ENCODE results near the gene TPD52L1.

Gene TPD52L1

DNA sequence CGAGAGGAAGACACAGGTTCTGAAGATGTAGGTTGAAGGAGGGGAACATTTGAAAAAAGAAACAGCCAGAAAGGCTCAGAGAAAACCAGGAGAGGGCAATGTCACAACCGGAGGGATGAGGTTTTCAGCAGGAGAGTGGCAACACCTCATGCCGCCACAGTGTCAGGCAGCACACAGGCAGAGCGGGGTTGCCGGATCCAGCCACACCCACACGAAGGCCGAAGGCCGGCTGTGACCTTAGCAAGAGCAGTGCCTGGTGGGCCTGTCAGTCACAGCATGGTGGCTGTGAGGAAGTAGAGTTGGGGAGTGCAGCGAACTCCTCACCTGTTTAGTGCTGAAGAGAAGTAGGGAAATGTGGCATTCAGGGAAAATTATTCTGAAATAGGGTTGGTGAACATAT is 134.1 kb downstream of the TPD52L1 start:
- TF ChIP-seq SIN3A (IDR thresholded peaks at IDR 0.05; ENCODE audit: borderline replicate concordance, insufficient read depth, low read length) (no peak), TAF1 (IDR thresholded peaks at IDR 0.05; ENCODE audit: borderline replicate concordance, insufficient read depth, low read length) (no peak), FOXP2 (optimal IDR thresholded peaks at IDR 0.05; ENCODE audit: borderline replicate concordance, extremely low read depth, extremely low read length, insufficient read depth) (no peak), POLR2AphosphoS5 (IDR thresholded peaks at IDR 0.05; ENCODE audit: low read depth, low read length) (no peak)
- TF ChIP-seq, protein P1, sequence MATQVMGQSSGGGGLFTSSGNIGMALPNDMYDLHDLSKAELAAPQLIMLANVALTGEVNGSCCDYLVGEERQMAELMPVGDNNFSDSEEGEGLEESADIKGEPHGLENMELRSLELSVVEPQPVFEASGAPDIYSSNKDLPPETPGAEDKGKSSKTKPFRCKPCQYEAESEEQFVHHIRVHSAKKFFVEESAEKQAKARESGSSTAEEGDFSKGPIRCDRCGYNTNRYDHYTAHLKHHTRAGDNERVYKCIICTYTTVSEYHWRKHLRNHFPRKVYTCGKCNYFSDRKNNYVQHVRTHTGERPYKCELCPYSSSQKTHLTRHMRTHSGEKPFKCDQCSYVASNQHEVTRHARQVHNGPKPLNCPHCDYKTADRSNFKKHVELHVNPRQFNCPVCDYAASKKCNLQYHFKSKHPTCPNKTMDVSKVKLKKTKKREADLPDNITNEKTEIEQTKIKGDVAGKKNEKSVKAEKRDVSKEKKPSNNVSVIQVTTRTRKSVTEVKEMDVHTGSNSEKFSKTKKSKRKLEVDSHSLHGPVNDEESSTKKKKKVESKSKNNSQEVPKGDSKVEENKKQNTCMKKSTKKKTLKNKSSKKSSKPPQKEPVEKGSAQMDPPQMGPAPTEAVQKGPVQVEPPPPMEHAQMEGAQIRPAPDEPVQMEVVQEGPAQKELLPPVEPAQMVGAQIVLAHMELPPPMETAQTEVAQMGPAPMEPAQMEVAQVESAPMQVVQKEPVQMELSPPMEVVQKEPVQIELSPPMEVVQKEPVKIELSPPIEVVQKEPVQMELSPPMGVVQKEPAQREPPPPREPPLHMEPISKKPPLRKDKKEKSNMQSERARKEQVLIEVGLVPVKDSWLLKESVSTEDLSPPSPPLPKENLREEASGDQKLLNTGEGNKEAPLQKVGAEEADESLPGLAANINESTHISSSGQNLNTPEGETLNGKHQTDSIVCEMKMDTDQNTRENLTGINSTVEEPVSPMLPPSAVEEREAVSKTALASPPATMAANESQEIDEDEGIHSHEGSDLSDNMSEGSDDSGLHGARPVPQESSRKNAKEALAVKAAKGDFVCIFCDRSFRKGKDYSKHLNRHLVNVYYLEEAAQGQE (IDR thresholded peaks at IDR 0.05; ENCODE audit: insufficient read depth in 1 of 2, low read depth in 2 of 2, low read length in 2 of 2), result no peak

DNA sequence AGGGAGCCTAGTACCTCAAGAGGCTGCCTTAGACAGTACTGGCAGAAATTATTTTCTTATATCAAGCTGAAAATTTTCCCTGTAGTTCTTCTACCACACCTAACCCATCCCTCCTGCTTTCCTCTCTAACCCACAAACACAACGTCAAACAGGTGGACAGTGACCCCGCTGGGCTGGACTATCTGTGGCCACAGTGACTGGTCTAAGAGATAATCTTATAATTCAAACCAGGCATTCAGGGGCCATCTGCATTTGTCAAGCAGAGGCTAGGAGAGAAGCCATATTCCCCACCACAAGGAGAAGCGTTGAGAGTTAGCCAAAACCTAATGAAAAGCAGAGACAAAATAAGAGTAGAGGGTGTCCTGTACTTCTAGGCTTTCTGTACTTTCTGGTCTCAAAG is 140.0 kb downstream of the TPD52L1 start:
- TF ChIP-seq SIN3A (IDR thresholded peaks at IDR 0.05; ENCODE audit: borderline replicate concordance, insufficient read depth, low read length), result no peak
- TF ChIP-seq POLR2AphosphoS5 (IDR thresholded peaks at IDR 0.05; ENCODE audit: low read depth, low read length), result no peak

DNA sequence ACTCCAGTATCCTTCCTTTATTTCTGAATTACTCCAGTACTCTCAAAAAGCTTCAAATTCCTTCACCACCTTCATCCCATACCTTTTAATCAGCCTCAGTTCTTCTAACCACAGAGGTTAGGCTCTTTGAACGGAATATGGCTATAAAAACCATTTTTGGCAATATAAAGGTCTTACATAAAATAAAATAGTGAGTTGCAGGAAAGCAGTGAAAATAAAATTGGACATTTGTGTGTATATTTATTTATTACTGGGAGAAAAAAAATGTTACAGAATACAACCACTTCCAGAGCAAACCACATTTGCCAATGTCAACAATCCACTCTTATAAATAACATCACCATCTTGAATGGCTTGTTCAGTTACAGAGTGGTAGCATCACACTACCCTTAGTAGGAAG is 140.5 kb downstream of the TPD52L1 start:
- TF ChIP-seq, protein P1 (IDR thresholded peaks at IDR 0.05; ENCODE audit: insufficient read depth in 1 of 2, low read depth in 2 of 2, low read length in 2 of 2), result no peak
- TF ChIP-seq TAF1 (IDR thresholded peaks at IDR 0.05; ENCODE audit: borderline replicate concordance, insufficient read depth, low read length), result no peak
- TF ChIP-seq FOXP2 (optimal IDR thresholded peaks at IDR 0.05; ENCODE audit: borderline replicate concordance, extremely low read depth, extremely low read length, insufficient read depth), result no peak
- no peak for TF ChIP-seq POLR2AphosphoS5 (IDR thresholded peaks at IDR 0.05; ENCODE audit: low read depth, low read length)
- no peak for TF ChIP-seq SIN3A (IDR thresholded peaks at IDR 0.05; ENCODE audit: borderline replicate concordance, insufficient read depth, low read length)

DNA sequence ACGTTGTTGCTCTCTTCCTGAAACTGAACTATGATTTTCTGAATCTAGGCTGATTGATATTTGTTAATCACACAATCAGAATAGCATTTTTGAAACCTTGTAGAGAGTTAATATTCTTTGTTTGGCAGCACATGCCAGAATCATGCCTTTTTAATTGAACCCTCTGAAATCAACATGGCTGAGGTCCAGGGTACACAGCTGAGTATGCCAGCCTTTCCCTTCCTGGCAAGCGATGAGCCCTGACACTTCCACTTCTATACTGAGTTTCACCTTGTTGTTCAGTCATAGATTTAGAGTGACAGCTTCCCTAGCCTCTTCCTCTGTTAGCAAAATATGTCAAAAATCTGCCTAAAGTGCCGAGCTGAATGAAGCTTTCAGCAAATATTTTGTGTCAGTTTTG is 141.4 kb downstream of the TPD52L1 start:
- TF ChIP-seq SIN3A (IDR thresholded peaks at IDR 0.05; ENCODE audit: borderline replicate concordance, insufficient read depth, low read length) (no peak), POLR2AphosphoS5 (IDR thresholded peaks at IDR 0.05; ENCODE audit: low read depth, low read length) (no peak), TAF1 (IDR thresholded peaks at IDR 0.05; ENCODE audit: borderline replicate concordance, insufficient read depth, low read length) (no peak)

DNA sequence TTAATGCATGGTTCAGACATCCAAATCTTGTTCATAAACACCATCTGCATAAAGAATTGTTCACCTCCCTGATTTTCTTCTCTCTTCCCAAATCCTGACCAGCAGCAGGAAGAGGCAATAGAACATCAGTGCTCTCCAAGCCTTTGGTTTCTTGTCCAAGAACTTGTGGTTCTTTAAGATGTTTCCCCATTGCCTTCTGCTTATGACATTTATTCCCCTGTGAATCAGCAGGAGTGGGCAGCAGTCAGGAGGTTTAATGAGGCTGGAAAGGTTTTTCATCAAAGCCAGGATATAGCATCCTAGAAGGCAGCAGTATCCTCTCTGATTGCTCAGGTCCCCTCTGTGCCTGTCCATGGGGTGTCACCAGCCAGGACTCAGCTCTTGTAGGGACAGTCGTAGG is 142.9 kb downstream of the TPD52L1 start:
- no peak for TF ChIP-seq POLR2AphosphoS5 (IDR thresholded peaks at IDR 0.05; ENCODE audit: low read depth, low read length)
- no peak for TF ChIP-seq SIN3A (IDR thresholded peaks at IDR 0.05; ENCODE audit: borderline replicate concordance, insufficient read depth, low read length)
- TF ChIP-seq FOXP2 (optimal IDR thresholded peaks at IDR 0.05; ENCODE audit: borderline replicate concordance, extremely low read depth, extremely low read length, insufficient read depth), result no peak
- no peak for TF ChIP-seq TAF1 (IDR thresholded peaks at IDR 0.05; ENCODE audit: borderline replicate concordance, insufficient read depth, low read length)
- TF ChIP-seq, protein P1 (IDR thresholded peaks at IDR 0.05; ENCODE audit: insufficient read depth in 1 of 2, low read depth in 2 of 2, low read length in 2 of 2), result no peak

DNA sequence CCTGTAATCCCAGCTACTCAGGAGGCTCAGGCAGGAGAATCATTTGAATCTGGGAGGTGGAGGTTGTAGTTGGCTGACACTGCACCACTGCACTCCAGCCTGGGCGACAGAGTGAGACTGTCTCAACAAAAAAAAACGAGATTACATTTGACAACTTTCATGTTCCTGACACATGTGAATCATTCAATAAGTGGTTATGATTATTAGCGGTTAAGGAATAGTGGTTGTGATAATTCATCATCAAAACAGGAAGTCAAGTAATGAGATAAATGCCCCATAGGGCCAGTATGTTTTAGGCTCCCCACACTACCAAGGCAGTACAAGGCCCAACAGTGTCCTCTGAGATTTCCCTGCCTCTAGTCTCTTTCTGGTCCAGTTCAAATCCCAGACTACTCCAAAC is 145.7 kb downstream of the TPD52L1 start:
- TF ChIP-seq, protein P1 (IDR thresholded peaks at IDR 0.05; ENCODE audit: insufficient read depth in 1 of 2, low read depth in 2 of 2, low read length in 2 of 2), result no peak
- no peak for TF ChIP-seq TAF1 (IDR thresholded peaks at IDR 0.05; ENCODE audit: borderline replicate concordance, insufficient read depth, low read length)
- TF ChIP-seq POLR2AphosphoS5 (IDR thresholded peaks at IDR 0.05; ENCODE audit: low read depth, low read length), result no peak
- TF ChIP-seq SIN3A (IDR thresholded peaks at IDR 0.05; ENCODE audit: borderline replicate concordance, insufficient read depth, low read length), result no peak
- TF ChIP-seq FOXP2 (optimal IDR thresholded peaks at IDR 0.05; ENCODE audit: borderline replicate concordance, extremely low read depth, extremely low read length, insufficient read depth), result no peak
